PC-3 (cell line): Measurements from ENCODE around the gene SFXN2.

Source experiments
- EZH2 ChIP-seq: fragments of 300-600 bp; sonication (generic); IDR thresholded peaks from one replicate; pipeline ENCODE4 v1.6.1; 2017; ENCODE audit warnings: antibody characterized with exemption, mild to moderate bottlenecking, low read length; ENCODE audit not compliant: unreplicated experiment
- TF ChIP-seq, protein P1 (sequence below): fragments of 300-600 bp; sonication (generic); conservative IDR thresholded peaks from 2 replicates; pipeline ENCODE4 v1.5.1; 2017; ENCODE audit warnings: antibody characterized with exemption, low read depth, mild to moderate bottlenecking, low read length

DNA sequence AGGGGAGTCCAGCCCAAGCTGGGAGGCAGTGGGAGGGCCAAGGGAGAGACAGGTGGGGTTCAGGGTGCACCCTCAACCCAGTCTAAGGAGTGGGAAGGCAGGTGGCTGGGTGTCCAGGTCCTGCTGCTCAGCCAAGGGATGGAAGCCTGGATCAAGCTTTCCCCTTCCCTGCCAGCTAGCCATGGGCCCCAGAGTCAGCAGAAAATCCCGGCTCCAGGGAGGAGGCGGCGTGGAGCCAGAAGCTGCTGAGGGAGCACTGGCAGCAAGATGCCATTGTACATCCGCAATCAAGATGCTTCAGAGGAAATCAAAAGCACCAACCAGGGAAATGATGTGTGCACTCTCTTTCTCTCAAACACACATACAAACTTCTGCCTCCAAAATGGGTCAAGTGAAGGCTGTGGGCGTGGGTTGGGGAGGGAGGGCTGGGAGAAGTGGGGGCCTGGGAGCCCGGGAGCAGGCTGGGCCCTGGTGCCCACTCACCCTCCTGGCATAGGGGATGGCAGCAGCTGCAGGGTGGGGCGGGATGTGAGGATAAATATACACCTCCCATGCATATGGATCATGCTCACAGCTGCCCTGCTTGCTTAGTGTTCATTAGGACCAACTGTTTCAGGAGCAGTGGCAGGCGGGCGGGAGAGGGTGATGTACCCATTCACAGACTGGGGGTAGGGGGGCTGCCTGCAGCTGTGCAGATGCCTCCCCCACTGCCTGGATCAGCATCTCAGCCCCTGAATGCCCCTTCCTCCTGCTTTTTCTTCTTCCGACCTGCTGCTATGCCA, 45.9 kb upstream of the SFXN2 start:
- TF ChIP-seq, protein P1, sequence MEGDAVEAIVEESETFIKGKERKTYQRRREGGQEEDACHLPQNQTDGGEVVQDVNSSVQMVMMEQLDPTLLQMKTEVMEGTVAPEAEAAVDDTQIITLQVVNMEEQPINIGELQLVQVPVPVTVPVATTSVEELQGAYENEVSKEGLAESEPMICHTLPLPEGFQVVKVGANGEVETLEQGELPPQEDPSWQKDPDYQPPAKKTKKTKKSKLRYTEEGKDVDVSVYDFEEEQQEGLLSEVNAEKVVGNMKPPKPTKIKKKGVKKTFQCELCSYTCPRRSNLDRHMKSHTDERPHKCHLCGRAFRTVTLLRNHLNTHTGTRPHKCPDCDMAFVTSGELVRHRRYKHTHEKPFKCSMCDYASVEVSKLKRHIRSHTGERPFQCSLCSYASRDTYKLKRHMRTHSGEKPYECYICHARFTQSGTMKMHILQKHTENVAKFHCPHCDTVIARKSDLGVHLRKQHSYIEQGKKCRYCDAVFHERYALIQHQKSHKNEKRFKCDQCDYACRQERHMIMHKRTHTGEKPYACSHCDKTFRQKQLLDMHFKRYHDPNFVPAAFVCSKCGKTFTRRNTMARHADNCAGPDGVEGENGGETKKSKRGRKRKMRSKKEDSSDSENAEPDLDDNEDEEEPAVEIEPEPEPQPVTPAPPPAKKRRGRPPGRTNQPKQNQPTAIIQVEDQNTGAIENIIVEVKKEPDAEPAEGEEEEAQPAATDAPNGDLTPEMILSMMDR = no peak
- TF ChIP-seq EZH2 = no peak
